Loucy (cell line): ENCODE data around the gene CRACR2A.

Experiments
- CTCF ChIP-seq: fragments of 200-600 bp; sonication (generic); conservative IDR thresholded peaks from 2 replicates; pipeline ENCODE4 v1.5.1; 2014; ENCODE audit warnings: mild to moderate bottlenecking, antibody characterized with exemption, low read length
- EZH2phosphoT487 ChIP-seq: fragments of 200-600 bp; IDR thresholded peaks from 2 replicates; pipeline ENCODE4 v1.6.1; 2018; ENCODE audit warnings: antibody characterized with exemption, mild to moderate bottlenecking, moderate library complexity, borderline replicate concordance

GRCh38 chr12:3631759-3632158 is 121.2 kb downstream of the CRACR2A start:
- TF ChIP-seq CTCF: no peak
- TF ChIP-seq EZH2phosphoT487: no peak
